Measurements from ENCODE around the gene CLN3. TPM values are rescaled to one million over a fixed set of nuclear protein-coding genes. Genes with fewer than 3 reads are reported as not detected.
"Not testable (repeated sequence)": the region's sequence is repeated elsewhere in the genome, so short reads cannot be mapped to it uniquely, and the experiment has no call there.

Gene CLN3
- polyA plus RNA-seq, 1 donor from 2014 or later, result 32.2 TPM

GRCh38 chr16:28486266-28486665 lies 5.6 kb downstream of the CLN3 start:
- no peak overlapping the region for H3K4me3 ChIP-seq (ENCODE audit: low read length)
- no peaks in the 10 kb centered on the region for H3K79me2 ChIP-seq (replicated peaks; ENCODE audit: insufficient read depth, low read length)
- no peak for TF ChIP-seq MXI1 (conservative IDR thresholded peaks at IDR 0.05; ENCODE audit: poor library complexity, severe bottlenecking)
- TF ChIP-seq CTCF (IDR thresholded peaks at IDR 0.05; ENCODE audit: poor library complexity, severe bottlenecking), result no peak
- no peaks in the 10 kb centered on the region for H4K20me1 ChIP-seq (ENCODE audit: insufficient read depth)
- no peaks in the 10 kb centered on the region for H3K27me3 ChIP-seq (ENCODE audit: insufficient read depth, low read depth, low read length)
- H3K27ac ChIP-seq (ENCODE audit: low read length), result no peak overlapping the region
- no peaks in the 10 kb centered on the region for H3K9me3 ChIP-seq (ENCODE audit: low read length)
- no peaks in the 10 kb centered on the region for H3F3A ChIP-seq (ENCODE audit: insufficient read depth, low read length, poor library complexity, severe bottlenecking)
- H3K4me2 ChIP-seq (ENCODE audit: low read length), result no peak overlapping the region
- H2AFZ ChIP-seq (ENCODE audit: low read depth, low read length), result no peak overlapping the region
- H3K36me3 ChIP-seq (ENCODE audit: insufficient read depth, low read length), result no peaks in the 10 kb centered on the region
- no peaks in the 10 kb centered on the region for H3K9me2 ChIP-seq (ENCODE audit: insufficient read depth, low read length)
- H3K9ac ChIP-seq (ENCODE audit: low read length), result no peak overlapping the region

GRCh38 chr16:28483361-28483760 lies 8.5 kb downstream of the CLN3 start:
- not testable (repeated sequence) for H3K27ac ChIP-seq (ENCODE audit: low read length); H3K36me3 ChIP-seq (ENCODE audit: insufficient read depth, low read length); H3K4me3 ChIP-seq (ENCODE audit: low read length); H4K20me1 ChIP-seq (ENCODE audit: insufficient read depth); H3K9ac ChIP-seq (ENCODE audit: low read length); H3K4me2 ChIP-seq (ENCODE audit: low read length); H3K27me3 ChIP-seq (ENCODE audit: insufficient read depth, low read depth, low read length); H3K9me3 ChIP-seq (ENCODE audit: low read length); H3K79me2 ChIP-seq (replicated peaks; ENCODE audit: insufficient read depth, low read length); H3F3A ChIP-seq (ENCODE audit: insufficient read depth, low read length, poor library complexity, severe bottlenecking); H3K9me2 ChIP-seq (ENCODE audit: insufficient read depth, low read length); H2AFZ ChIP-seq (ENCODE audit: low read depth, low read length)

- Histone ChIP-seq H3F3A (ENCODE audit: insufficient read depth, low read length, poor library complexity, severe bottlenecking) (no peaks in the 10 kb centered on the region), H3K79me2 (replicated peaks; ENCODE audit: insufficient read depth, low read length) (no peaks in the 10 kb centered on the region), H3K9me2 (ENCODE audit: insufficient read depth, low read length) (no peaks in the 10 kb centered on the region), H3K4me3 (ENCODE audit: low read length) (no peak overlapping the region), H4K20me1 (ENCODE audit: insufficient read depth) (no peaks in the 10 kb centered on the region), H3K4me2 (ENCODE audit: low read length) (no peak overlapping the region), H2AFZ (ENCODE audit: low read depth, low read length) (no peak overlapping the region), H3K9ac (ENCODE audit: low read length) (no peak overlapping the region), H3K9me3 (ENCODE audit: low read length) (no peaks in the 10 kb centered on the region), H3K27me3 (ENCODE audit: insufficient read depth, low read depth, low read length) (no peaks in the 10 kb centered on the region), H3K27ac (ENCODE audit: low read length) (no peak overlapping the region), H3K36me3 (ENCODE audit: insufficient read depth, low read length) (no peaks in the 10 kb centered on the region)
- TF ChIP-seq MXI1 (conservative IDR thresholded peaks at IDR 0.05; ENCODE audit: poor library complexity, severe bottlenecking), result no peak
- no peak for TF ChIP-seq CTCF (IDR thresholded peaks at IDR 0.05; ENCODE audit: poor library complexity, severe bottlenecking)
- no peak for TF ChIP-seq SMC3 (conservative IDR thresholded peaks at IDR 0.05; ENCODE audit: poor library complexity)
Measured at GRCh38 chr16:28482026-28482425, 9.8 kb downstream of the CLN3 start.

- Histone ChIP-seq H3K9me3 (ENCODE audit: low read length) (no peaks in the 10 kb centered on the region), H3K79me2 (replicated peaks; ENCODE audit: insufficient read depth, low read length) (no peaks in the 10 kb centered on the region), H3K36me3 (ENCODE audit: insufficient read depth, low read length) (no peaks in the 10 kb centered on the region), H3F3A (ENCODE audit: insufficient read depth, low read length, poor library complexity, severe bottlenecking) (no peaks in the 10 kb centered on the region), H4K20me1 (ENCODE audit: insufficient read depth) (no peaks in the 10 kb centered on the region), H3K27me3 (ENCODE audit: insufficient read depth, low read depth, low read length) (no peaks in the 10 kb centered on the region), H3K9ac (ENCODE audit: low read length) (no peak overlapping the region), H3K4me2 (ENCODE audit: low read length) (no peak overlapping the region), H3K27ac (ENCODE audit: low read length) (no peak overlapping the region), H2AFZ (ENCODE audit: low read depth, low read length) (no peak overlapping the region), H3K9me2 (ENCODE audit: insufficient read depth, low read length) (no peaks in the 10 kb centered on the region), H3K4me3 (ENCODE audit: low read length) (no peak overlapping the region)
- TF ChIP-seq POLR2AphosphoS5 (IDR thresholded peaks at IDR 0.05) (no peak), REST (IDR thresholded peaks at IDR 0.05; ENCODE audit: borderline replicate concordance) (no peak), EP300 (conservative IDR thresholded peaks at IDR 0.05; ENCODE audit: poor library complexity, severe bottlenecking) (no peak), RAD21 (conservative IDR thresholded peaks at IDR 0.05) (no peak), EZH2 (IDR thresholded peaks at IDR 0.05; ENCODE audit: borderline replicate concordance, insufficient read depth, low read length, poor library complexity, severe bottlenecking) (no peak)
Measured at GRCh38 chr16:28478506-28479180, 13.2 kb downstream of the CLN3 start.
